Measurements from ENCODE around the gene ZBTB33.

- TF ChIP-seq CTCF (IDR thresholded peaks at IDR 0.05) (no peak), POLR2A (IDR thresholded peaks at IDR 0.05) (no peak), POLR2AphosphoS5 (IDR thresholded peaks at IDR 0.05) (no peak), EP300 (IDR thresholded peaks at IDR 0.05) (no peak)
These were observed 9.8 kb downstream of the ZBTB33 start for GRCh38 chrX:120260369-120260768.

All from stomach (tissue), 4 donors.